OCI-LY1 (cell line): ENCODE results near the gene TRIL.

Experiments
- EZH2 ChIP-seq: fragments of 200-600 bp; sonication (generic), shearing (Covaris generic); IDR thresholded peaks from 2 replicates; pipeline ENCODE4 v1.8.0; 2017; ENCODE audit warnings: borderline replicate concordance, mixed run types, mild to moderate bottlenecking, antibody characterized with exemption, low read length, moderate library complexity, mixed read lengths
- TF ChIP-seq, protein P1 (sequence below): fragments of 200-600 bp; sonication (generic), shearing (Covaris generic); IDR thresholded peaks from 2 replicates; pipeline ENCODE4 v1.5.1; 2017; ENCODE audit warnings: mild to moderate bottlenecking, antibody characterized with exemption, low read length, moderate library complexity, mixed read lengths

DNA sequence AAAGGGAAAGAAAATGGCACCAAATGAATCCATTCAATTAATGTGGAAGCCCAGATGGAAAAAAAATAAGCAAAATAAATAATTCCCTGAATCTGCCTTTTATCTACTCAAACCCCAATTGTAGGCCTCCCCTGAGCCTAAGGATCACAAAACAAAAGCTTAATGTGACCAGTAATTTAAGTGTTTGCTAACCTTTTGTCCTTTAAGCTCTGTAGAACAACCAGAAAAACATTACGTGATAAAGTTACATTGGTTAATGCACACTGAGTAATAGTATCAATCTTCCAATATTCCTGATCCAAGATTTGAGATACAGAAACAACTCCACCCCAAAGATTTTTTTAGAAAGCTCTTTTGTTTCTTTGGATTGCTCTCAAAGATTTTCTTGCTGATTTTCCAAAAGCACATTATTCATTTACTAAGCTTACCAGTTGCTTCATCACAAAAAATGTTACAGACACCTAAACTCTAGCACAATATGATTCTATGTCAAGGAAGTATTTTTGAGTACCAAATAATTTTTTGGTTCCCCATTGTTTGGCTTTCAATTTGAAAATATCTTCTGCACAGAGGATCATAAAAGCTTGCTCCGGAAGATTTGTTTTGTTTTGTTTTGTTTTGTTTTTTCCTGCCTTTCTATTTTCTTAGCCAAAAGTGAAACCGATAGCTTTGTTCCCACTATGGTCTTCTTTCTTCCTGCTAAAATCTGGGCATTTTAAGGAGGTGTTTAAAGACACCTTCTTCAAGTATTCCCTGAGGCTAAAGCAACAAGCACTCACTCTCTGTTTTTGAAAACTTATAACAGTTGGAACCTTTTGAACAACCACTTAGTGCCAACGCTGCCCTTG lies 54.2 kb downstream of the TRIL start:
- TF ChIP-seq, protein P1, sequence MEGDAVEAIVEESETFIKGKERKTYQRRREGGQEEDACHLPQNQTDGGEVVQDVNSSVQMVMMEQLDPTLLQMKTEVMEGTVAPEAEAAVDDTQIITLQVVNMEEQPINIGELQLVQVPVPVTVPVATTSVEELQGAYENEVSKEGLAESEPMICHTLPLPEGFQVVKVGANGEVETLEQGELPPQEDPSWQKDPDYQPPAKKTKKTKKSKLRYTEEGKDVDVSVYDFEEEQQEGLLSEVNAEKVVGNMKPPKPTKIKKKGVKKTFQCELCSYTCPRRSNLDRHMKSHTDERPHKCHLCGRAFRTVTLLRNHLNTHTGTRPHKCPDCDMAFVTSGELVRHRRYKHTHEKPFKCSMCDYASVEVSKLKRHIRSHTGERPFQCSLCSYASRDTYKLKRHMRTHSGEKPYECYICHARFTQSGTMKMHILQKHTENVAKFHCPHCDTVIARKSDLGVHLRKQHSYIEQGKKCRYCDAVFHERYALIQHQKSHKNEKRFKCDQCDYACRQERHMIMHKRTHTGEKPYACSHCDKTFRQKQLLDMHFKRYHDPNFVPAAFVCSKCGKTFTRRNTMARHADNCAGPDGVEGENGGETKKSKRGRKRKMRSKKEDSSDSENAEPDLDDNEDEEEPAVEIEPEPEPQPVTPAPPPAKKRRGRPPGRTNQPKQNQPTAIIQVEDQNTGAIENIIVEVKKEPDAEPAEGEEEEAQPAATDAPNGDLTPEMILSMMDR = no peak
- no peak for TF ChIP-seq EZH2
